SKM-1 treated with dmso at 0.1 percent for 144 hours (cell line): Measurements from ENCODE around the gene L3MBTL3.
"Not testable (repeated sequence)": the region's sequence is repeated elsewhere in the genome, so short reads cannot be mapped to it uniquely, and the experiment has no call there.

Experiments used
- DNase-seq: peaks from one replicate; lab custom pipeline; 2025; ENCODE audit not compliant: unreplicated experiment; lab: John Stamatoyannopoulos, UW

The L3MBTL3 gene

GRCh38 chr6:130070792-130071191 is 52.4 kb downstream of the L3MBTL3 start:
- no peak for DNase-seq

GRCh38 chr6:130075879-130076460 is 57.6 kb downstream of the L3MBTL3 start:
- DNase-seq, result no peak

DNA sequence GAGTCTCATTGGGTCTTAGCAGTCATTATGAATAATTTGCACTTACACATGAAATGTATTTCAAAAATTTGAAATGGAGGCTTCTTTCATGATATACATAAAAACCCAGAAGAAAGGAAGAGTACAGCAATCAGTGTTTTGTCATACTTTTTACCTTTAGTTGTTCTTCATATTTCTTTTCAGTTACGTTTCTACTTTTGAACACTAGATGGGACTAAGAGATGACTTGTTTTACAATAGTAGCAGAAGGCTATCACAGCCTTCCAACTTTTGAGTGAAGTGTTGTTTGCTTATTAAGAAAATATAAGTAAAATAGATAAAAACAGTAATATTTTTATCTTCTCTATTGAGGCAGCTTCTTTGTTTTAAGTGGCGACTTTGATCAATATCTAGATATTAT is 58.1 kb downstream of the L3MBTL3 start:
- no peak for DNase-seq

DNA sequence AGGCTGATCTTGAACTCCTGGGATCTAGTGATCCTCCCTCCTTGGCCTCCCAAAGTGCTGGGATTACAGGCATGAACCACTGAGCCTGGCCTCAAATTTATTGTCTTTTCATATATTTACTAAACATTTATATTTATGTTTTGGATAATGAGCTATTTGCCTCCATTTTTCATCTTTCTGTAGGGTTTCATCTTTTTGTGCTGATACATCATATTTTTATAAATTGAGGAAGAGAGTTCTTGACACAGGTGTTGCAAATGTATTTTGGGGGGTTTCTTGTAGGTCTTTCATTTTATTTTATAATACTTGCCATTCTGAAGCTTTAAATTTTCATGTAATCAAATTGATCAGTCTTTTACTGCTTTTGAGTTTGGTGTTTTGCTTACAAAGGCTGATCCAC is 72.4 kb downstream of the L3MBTL3 start:
- DNase-seq, result no peak

DNA sequence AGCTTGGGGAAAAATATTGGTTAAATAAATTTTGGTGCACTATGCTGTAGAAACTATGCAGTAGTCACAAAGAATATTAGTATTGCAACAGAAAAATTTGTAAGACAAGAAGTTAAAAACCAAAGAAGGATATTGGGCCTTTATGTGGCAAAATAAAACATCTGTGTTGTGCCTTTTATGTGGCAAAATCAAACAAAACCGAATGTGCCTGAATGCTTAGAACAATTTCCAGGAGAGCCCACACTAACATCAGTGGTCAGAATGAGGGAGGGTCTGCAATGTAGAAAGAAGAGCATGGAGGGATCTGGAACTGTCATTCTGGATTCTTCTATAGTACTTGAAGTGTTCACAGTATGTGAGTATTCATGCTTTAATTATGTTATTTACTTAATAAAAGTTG is 75.2 kb downstream of the L3MBTL3 start:
- DNase-seq, result no peak

- no peak for DNase-seq
These were observed 79.9 kb downstream of the L3MBTL3 start for GRCh38 chr6:130098317-130098716.

- DNase-seq, result no peak
These were observed 80.7 kb downstream of the L3MBTL3 start for GRCh38 chr6:130099119-130099518.

DNA sequence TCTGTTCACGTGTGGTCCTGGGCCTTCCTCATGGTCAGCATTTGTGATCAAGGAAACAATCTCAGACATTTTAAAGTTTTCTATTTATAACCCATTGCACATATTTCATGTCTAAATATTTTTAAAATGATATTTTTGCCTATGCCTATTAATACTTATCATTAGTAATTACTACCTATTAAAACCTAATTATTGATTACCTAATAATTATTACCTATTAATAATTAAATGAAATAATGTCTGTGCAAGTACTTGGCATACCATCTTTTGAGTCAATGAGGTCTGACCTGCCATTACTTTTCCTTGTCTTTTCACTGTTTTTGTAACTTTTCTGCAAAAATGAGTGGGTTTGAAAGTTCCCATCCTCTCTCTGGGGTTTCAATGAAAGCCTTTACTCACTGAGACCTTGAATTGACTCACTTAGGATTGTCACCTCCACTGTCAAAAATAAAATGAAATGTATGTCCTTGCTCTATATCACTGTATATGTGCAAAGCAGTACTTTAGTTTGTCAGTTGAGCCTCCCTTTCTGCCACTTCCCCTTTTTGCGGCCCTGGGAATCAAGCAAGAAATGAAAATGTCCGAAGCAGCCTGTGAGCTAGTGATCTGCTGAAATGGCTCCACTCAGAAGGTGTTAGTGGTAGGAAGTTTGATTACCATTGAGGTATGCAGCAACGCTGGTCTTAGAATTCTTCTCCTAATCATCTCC is 87.8 kb downstream of the L3MBTL3 start:
- peak; percentile 25 for DNase-seq

DNA sequence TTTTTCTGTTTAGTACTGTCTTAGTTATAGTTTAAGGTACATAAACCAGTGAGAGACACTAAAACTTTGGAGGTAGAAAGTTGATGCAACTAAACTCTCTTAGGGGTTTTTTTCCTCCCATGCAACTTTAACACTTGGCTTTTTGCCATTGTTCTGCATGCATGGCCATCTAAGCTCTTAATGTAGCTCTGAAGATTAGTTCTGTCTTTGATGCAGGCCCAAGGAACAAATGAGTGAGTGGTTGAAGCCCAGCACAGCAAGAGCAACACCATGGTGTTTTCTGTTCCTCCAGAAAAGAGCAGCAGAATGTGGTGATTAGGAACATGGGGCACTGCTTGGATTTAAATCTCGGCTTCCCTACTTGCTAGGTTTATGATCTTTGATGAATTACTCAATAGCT is 89.3 kb downstream of the L3MBTL3 start:
- no peak for DNase-seq

- DNase-seq, result no peak
These were observed 92.7 kb downstream of the L3MBTL3 start for GRCh38 chr6:130111031-130111430.

GRCh38 chr6:130113201-130113710 is 94.9 kb downstream of the L3MBTL3 start:
- no peak for DNase-seq

GRCh38 chr6:130115036-130115435 is 96.7 kb downstream of the L3MBTL3 start:
- no peak for DNase-seq

DNA sequence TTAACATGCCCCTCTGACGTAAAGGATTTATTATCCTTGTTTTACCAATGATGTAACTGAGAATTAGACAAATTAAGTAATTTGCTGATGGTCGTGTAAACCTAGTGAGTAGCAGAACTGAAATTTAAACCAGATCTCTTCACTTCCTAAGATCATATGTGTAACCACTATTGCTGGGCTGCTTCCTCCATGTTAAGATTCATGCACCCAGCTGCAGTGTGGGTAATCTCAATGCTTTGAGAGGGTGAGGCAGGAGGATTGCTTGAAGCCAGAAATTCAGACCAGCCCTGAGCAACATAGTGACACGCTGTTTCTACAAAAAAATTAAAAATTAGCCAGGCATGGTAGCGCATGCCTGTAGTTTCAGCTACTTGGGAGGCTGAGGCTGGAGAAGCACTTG is 97.9 kb downstream of the L3MBTL3 start:
- DNase-seq, result no peak

DNA sequence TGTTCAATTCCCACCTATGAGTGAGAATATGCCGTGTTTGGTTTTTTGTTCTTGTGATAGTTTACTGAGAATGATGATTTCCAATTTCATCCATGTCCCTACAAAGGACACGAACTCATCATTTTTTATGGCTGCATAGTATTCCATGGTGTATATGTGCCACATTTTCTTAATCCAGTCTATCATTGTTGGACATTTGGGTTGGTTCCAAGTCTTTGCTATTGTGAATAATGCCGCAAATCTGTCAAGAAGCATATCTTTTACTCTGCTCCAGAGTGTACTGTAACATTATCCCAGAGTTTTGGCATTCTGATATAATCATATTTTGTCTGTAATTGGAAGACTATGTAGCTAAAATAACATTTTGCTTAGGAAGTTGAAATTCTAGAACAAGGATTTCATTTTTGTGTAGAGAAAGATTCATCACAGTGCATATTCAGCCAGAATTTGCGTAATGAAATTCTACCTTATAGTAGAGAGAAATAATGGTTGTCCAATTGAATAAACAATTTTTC is 98.9 kb downstream of the L3MBTL3 start:
- DNase-seq, result not testable (repeated sequence)

GRCh38 chr6:130118236-130118635 is 99.9 kb downstream of the L3MBTL3 start:
- no peak for DNase-seq

GRCh38 chr6:130119211-130119610 is 100.8 kb downstream of the L3MBTL3 start:
- DNase-seq, result no peak

- DNase-seq, result no peak
These were observed 102.3 kb downstream of the L3MBTL3 start for GRCh38 chr6:130120731-130121130.

DNA sequence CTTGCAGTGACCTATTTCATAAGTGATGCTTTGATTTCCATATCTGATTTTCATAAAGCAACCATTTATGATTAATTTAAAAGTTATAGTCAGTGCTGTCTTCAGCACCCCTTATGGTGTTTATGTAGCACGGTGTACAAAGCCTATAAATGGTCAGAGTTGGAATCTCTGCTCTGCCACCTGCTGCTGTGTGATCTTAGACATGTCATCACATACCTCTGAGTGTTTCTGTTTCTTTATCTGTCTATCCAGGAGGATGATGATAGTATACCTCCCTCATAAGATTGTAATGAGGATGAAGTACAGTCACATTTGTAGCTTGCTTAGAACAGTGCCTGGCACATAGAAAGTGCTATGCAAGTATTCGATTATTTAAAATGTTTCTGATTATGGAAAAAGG is 103.9 kb downstream of the L3MBTL3 start:
- no peak for DNase-seq

GRCh38 chr6:130127195-130127594 is 108.8 kb downstream of the L3MBTL3 start:
- no peak for DNase-seq

GRCh38 chr6:130128326-130128725 is 109.9 kb downstream of the L3MBTL3 start:
- DNase-seq, result no peak

GRCh38 chr6:130129762-130130246 is 111.4 kb downstream of the L3MBTL3 start:
- DNase-seq, result no peak

GRCh38 chr6:130132286-130132701 is 113.9 kb downstream of the L3MBTL3 start:
- DNase-seq, result no peak
